ENCODE results near the gene INPP4B.
"Not testable (repeated sequence)": the region's sequence is repeated elsewhere in the genome, so short reads cannot be mapped to it uniquely, and the experiment has no call there.

GRCh38 chr4:142803879-142804278 is 42.2 kb downstream of the INPP4B start:
- TF ChIP-seq EZH2 (IDR thresholded peaks at IDR 0.05; ENCODE audit: borderline replicate concordance, insufficient read depth, low read depth, low read length, poor library complexity, severe bottlenecking); CTCF (IDR thresholded peaks at IDR 0.05): not testable (repeated sequence)

Data from B cell (primary cell).